Spleen (tissue), 11 donors: ENCODE data around the gene BCL3. TPM values are rescaled to one million over a fixed set of nuclear protein-coding genes. Genes with fewer than 3 reads are reported as not detected.

Source experiments
- DNase-seq: peaks from one replicate; pipeline ENCODE4 v3.0.0-alpha.2; 2020
- H3K27ac ChIP-seq, 8 donors: fragments of 200-600 bp; sonication (generic) in 7 of 8; 1 replicate in 4 of 8; 2 replicates in 4 of 8; pipeline versions ENCODE4 v1.5.0 to v1.8.0; 2016 to 2021; ENCODE audit warnings: inconsistent platforms in 4 of 8, mild to moderate bottlenecking in 4 of 8, moderate library complexity in 1 of 8
- H3K27me3 ChIP-seq, 7 donors: fragments of 200-600 bp; sonication (generic) in 6 of 7; replicated peaks in 1 of 7; 1 replicate in 4 of 7; 2 replicates in 3 of 7; pipeline versions ENCODE4 v1.5.0 to v1.8.0; 2016 to 2021; ENCODE audit warnings: inconsistent platforms in 3 of 7, mild to moderate bottlenecking in 1 of 7
- H3K36me3 ChIP-seq, 6 donors: fragments of 200-600 bp; sonication (generic) in 5 of 6; 1 replicate in 4 of 6; 2 replicates in 2 of 6; pipeline versions ENCODE4 v1.5.0 to v1.8.0; 2016 to 2021; ENCODE audit warnings: inconsistent platforms in 2 of 6
- H3K4me1 ChIP-seq, 6 donors: fragments of 200-600 bp; sonication (generic) in 5 of 6; 1 replicate in 3 of 6; 2 replicates in 3 of 6; pipeline versions ENCODE4 v1.5.0 to v1.8.0; 2016 to 2021; ENCODE audit warnings: inconsistent platforms in 3 of 6
- H3K4me3 ChIP-seq, 8 donors: fragments of 200-600 bp; sonication (generic) in 7 of 8; 1 replicate in 4 of 8; 2 replicates in 4 of 8; pipeline versions ENCODE4 v1.5.0 to v1.8.0; 2016 to 2021; ENCODE audit warnings: inconsistent platforms in 4 of 8, mild to moderate bottlenecking in 4 of 8, moderate library complexity in 2 of 8
- H3K9me3 ChIP-seq, 8 donors: fragments of 200-600 bp; sonication (generic) in 7 of 8; 1 replicate in 4 of 8; 2 replicates in 4 of 8; pipeline versions ENCODE4 v1.5.0 to v1.8.0; 2016 to 2021; ENCODE audit warnings: inconsistent platforms in 4 of 8
- CTCF ChIP-seq, 11 experiments: fragments of 200-600 bp in 7 of 11; fragments of 450-650 bp in 4 of 11; sonication (generic) in 4 of 11; IDR thresholded peaks in 8 of 11; conservative IDR thresholded peaks in 3 of 11; 1 replicate in 7 of 11; 2 replicates in 4 of 11; pipeline versions ENCODE4 v1.4.0 to v1.8.0; 2016 to 2021; ENCODE audit warnings: antibody characterized with exemption in 11 of 11, inconsistent platforms in 4 of 11, mild to moderate bottlenecking in 1 of 11
- POLR2A ChIP-seq, 3 donors: fragments of 450-650 bp; IDR thresholded peaks; one replicate each; pipeline ENCODE4 v1.5.1; 2017; ENCODE audit warnings: antibody characterized with exemption in 3 of 3, mild to moderate bottlenecking in 1 of 3
- POLR2AphosphoS5 ChIP-seq, 3 donors: sonication (generic); formaldehyde crosslinking; IDR thresholded peaks; one replicate each; pipeline ENCODE4 v1.5.1; 2017; ENCODE audit warnings: antibody characterized with exemption in 3 of 3
- WGBS, 5 donors: extraction: QIAGEN DNeasy Blood & Tissue Kit in 3 of 5; methylation state at CpG; one replicate each; pipeline versions ENCODE4 v1.1.5 to v1.1.7; 2013 to 2018; 5-methylcytosine and 5-hydroxymethylcytosine counted together
- intact Hi-C: fragments of 100-400 bp; cut with DNase I; formaldehyde crosslinking; loops from one replicate; pipeline ENCODE4 v1.15.0; 2023; ENCODE audit warnings: low total_unique reads
- polyA plus RNA-seq, 3 donors: library from polyadenylated mRNA; stranded (reverse); fragments of 200-250 nt; gene quantifications; one replicate each; pipeline ENCODE4 v1.2.1, GENCODE V29; 2013
- total RNA-seq, 7 donors: library from RNA; depleted of rRNA in 3 of 7; stranded (reverse); fragments of >200 nt in 3 of 7; fragmentation: NEBNext Ultra II Directional in 4 of 7; extraction: Animal tissue kit (Norgen Biotek cat#: 25700) in 4 of 7; gene quantifications; one replicate each; pipeline versions ENCODE4 v1.1.0 to v1.2.1, GENCODE V29; 2016 to 2021
- donor health status: healthy with polysubstance abuse.
- donor health status: DM: no; HTN: no; CAD: no; lungs with moderate emphysema.
- donor health status: DM: no; HTN: no; CAD: no.
- donor health status: Bipolar disorder and iron deficiency.
- donor health status: healthy.
- donor health status: DM: no; HTN: no; CAD: no.
- donor health status: DM: yes; HTN: yes; CAD: no.

BCL3 gene
- total and polyA plus RNA-seq, 10 donors, result 26.5 to 229 (median 76.9) TPM

- WGBS, 5 donors, result 37 to 51% (median 44%) methylated on average over 10 to 14 of the region's 14 CpGs
- Histone ChIP-seq H3K27ac (peak overlapping the region in 2 of 8 donors; percentile 1 to 30), H3K4me1 (peaks cover 0 to 12% (median 0%) of the 10 kb centered on the region in 6 donors), H3K4me3 (no peak overlapping the region), H3K36me3 (peaks cover 0 to 5% (median 0%) of the 10 kb centered on the region in 6 donors), H3K27me3 (no peaks in the 10 kb centered on the region), H3K9me3 (peaks cover 0 to 13% (median 11%) of the 10 kb centered on the region in 8 donors)
- DNase-seq, result no peak
- no peak for TF ChIP-seq POLR2A (IDR thresholded peaks at IDR 0.05)
- no peak for TF ChIP-seq CTCF (IDR thresholded peaks at IDR 0.05 in 8 of 11, conservative IDR thresholded peaks at IDR 0.05 in 3 of 11)
- TF ChIP-seq POLR2AphosphoS5 (IDR thresholded peaks at IDR 0.05), result no peak
- intact Hi-C loops, result no loop called here
Observed at GRCh38 chr19:44710483-44710882, 38.0 kb upstream of the BCL3 start.

- H3K27ac ChIP-seq, result no peak overlapping the region
- intact Hi-C loops, result no loop called here
- H3K36me3 ChIP-seq, result peaks cover 0 to 5% (median 0%) of the 10 kb centered on the region in 6 donors
- no peaks in the 10 kb centered on the region for H3K27me3 ChIP-seq
- TF ChIP-seq CTCF (IDR thresholded peaks at IDR 0.05 in 8 of 11, conservative IDR thresholded peaks at IDR 0.05 in 3 of 11), result no peak
- no peak for TF ChIP-seq POLR2A (IDR thresholded peaks at IDR 0.05)
- no peak for TF ChIP-seq POLR2AphosphoS5 (IDR thresholded peaks at IDR 0.05)
- WGBS, 5 donors, result 50 to 77% (median 58%) methylated on average over 4 of the region's 4 CpGs
- peaks cover 0 to 18% (median 16%) of the 10 kb centered on the region in 8 donors for H3K9me3 ChIP-seq
- DNase-seq, result no peak
- peaks cover 0 to 26% (median 6%) of the 10 kb centered on the region in 6 donors for H3K4me1 ChIP-seq
- no peak overlapping the region for H3K4me3 ChIP-seq
Observed at GRCh38 chr19:44712864-44713515, 35.5 kb upstream of the BCL3 start.

GRCh38 chr19:44714597-44715169 is 33.8 kb upstream of the BCL3 start:
- Histone ChIP-seq H3K4me1 (peaks cover 0 to 42% (median 18%) of the 10 kb centered on the region in 6 donors), H3K27ac (no peak overlapping the region), H3K27me3 (no peaks in the 10 kb centered on the region), H3K4me3 (no peak overlapping the region), H3K36me3 (peaks cover 0 to 5% (median 0%) of the 10 kb centered on the region in 6 donors), H3K9me3 (peaks cover 0 to 18% (median 16%) of the 10 kb centered on the region in 8 donors)
- 48 to 60% (median 50%) methylated on average over 2 of the region's 2 CpGs for WGBS, 5 donors
- DNase-seq, result no peak
- TF ChIP-seq POLR2AphosphoS5 (IDR thresholded peaks at IDR 0.05), result no peak
- TF ChIP-seq CTCF (IDR thresholded peaks at IDR 0.05 in 8 of 11, conservative IDR thresholded peaks at IDR 0.05 in 3 of 11), result no peak
- no peak for TF ChIP-seq POLR2A (IDR thresholded peaks at IDR 0.05)
- intact Hi-C loops, result no loop called here

- TF ChIP-seq POLR2A (IDR thresholded peaks at IDR 0.05), result no peak
- no peak for TF ChIP-seq CTCF (IDR thresholded peaks at IDR 0.05 in 8 of 11, conservative IDR thresholded peaks at IDR 0.05 in 3 of 11)
- Histone ChIP-seq H3K27ac (peak overlapping the region; percentile 13 to 90 (median 84)), H3K36me3 (peaks cover 0 to 5% (median 0%) of the 10 kb centered on the region in 6 donors), H3K4me3 (peak overlapping the region in 2 of 8 donors; percentile 13 to 38), H3K9me3 (peaks cover 0 to 18% (median 16%) of the 10 kb centered on the region in 8 donors), H3K4me1 (peaks cover 12 to 56% (median 37%) of the 10 kb centered on the region in 6 donors), H3K27me3 (no peaks in the 10 kb centered on the region)
- 75 to 93% (median 87%) methylated on average over 6 of the region's 6 CpGs for WGBS, 5 donors
- intact Hi-C loops, result no loop called here
- DNase-seq, result no peak
Observed at GRCh38 chr19:44717603-44718002, 30.9 kb upstream of the BCL3 start.
